Neural progenitor cell (in vitro differentiated cells): Measurements from ENCODE around the gene OTX2.

Experiments
- EZH2 ChIP-seq: fragments of 200-600 bp; sonication (generic); IDR thresholded peaks from 2 replicates; pipeline ENCODE4 v1.6.1; 2017; ENCODE audit warnings: antibody characterized with exemption, mild to moderate bottlenecking, moderate library complexity
- TF ChIP-seq, protein P1 (sequence below): fragments of 200-600 bp; sonication (generic); IDR thresholded peaks from 2 replicates; pipeline ENCODE4 v1.5.1; 2017; ENCODE audit warnings: antibody characterized with exemption, mild to moderate bottlenecking

DNA sequence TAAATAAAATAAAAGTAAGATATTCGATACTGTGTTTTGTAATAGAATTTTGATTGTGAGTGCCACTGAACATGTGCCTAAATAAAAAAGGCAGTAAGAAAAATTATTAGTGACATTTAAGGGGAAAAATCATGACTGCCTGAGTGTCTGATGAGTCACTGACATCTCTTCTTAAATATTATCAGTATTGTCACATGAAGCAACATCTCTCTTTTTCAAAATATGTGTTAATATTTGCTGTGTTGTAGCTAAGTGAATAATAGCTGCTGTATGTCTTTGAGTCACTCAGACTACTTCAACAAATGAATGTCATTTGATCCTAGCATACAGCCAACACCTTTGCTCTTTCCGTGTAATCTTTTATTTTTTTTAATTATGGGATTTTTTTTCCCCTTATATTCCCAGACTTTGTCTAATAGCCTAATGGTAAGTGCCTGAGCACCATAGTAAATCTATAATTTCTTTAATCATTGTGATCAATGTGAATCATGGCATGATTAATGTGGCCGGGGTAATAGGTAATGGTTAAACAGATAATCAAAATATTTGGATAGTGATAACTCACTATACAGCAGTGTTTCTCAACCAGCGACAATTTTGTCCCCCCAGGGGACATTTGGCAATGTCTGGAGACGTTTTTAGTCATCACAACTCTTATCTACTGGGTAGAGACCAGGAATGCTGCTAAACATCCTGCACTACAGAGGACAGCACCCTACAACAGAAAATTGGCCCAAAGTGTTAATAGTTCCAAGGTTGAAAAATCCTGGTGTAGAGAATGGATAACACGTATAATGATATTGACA lies 11.7 kb upstream of the OTX2 start:
- TF ChIP-seq, protein P1, sequence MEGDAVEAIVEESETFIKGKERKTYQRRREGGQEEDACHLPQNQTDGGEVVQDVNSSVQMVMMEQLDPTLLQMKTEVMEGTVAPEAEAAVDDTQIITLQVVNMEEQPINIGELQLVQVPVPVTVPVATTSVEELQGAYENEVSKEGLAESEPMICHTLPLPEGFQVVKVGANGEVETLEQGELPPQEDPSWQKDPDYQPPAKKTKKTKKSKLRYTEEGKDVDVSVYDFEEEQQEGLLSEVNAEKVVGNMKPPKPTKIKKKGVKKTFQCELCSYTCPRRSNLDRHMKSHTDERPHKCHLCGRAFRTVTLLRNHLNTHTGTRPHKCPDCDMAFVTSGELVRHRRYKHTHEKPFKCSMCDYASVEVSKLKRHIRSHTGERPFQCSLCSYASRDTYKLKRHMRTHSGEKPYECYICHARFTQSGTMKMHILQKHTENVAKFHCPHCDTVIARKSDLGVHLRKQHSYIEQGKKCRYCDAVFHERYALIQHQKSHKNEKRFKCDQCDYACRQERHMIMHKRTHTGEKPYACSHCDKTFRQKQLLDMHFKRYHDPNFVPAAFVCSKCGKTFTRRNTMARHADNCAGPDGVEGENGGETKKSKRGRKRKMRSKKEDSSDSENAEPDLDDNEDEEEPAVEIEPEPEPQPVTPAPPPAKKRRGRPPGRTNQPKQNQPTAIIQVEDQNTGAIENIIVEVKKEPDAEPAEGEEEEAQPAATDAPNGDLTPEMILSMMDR, result no peak
- no peak for TF ChIP-seq EZH2
